HG03457 (cell line): ENCODE results near the gene CAPN10.

Source experiments
- ATAC-seq: cut with Tn5 transposase; IDR thresholded peaks from one replicate; pipeline ENCODE4 v1.9.1; 2021; ENCODE audit warnings: moderate number of reproducible peaks; ENCODE audit not compliant: unreplicated experiment

CAPN10 gene

DNA sequence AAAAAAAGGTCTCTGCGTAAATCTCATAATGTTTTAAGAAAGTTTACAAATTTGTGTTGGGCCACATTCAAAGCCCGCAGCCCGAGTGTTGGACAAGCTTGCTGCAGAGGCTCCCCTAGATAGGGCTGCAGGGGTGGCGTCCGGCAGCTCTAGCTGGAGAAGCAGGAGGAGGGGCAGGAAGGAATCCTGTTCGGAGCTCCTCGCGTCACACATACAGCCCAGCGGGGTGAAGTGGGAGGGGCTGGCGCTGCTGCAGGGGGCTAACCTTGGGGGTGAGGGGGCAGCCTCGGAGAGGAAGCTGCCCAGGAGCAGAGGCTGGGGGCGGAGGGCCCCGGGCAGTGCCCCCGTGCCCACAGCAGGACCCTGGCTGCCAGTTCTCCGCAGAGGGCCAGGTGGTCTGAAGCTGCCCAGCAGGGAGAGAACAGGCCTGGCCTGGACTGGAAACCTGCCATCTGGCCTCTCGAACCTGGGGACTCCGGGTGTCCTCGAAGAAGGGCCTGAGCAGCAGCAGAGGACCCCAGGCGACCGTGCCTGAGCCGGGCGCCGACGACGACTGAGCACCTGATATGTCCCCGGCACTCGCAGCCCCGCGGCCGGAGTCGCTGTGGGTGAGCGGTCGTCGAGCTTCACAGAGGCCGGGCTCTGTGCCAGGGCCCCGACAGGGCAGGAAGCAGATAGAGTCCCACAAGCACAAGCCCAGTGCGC lies 36.1 kb downstream of the CAPN10 start:
- no peak for ATAC-seq

DNA sequence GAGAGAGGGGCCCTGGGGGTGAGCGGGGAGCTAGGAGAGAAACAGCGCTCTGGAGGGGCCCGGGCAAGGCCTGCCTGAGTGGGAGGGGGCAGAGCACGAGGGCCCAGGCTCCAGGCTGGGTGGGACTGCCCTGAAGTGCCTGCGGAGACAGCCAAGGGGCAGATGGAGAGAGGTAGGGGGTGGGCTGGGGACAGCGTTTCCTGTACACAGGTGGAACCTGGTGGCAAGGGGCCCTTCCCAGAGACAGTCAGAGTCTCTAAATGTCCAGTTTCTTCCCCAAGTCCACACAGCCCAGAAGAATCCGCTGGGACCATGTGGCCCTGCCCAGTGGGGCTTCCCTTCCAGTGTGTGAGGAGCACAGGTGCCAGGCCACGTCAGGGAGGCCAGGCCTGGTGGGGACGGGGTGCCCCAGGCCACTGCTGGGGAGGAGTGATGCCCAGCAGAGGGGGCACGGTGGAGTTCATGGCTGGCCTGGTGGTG lies 37.0 kb downstream of the CAPN10 start:
- no peak for ATAC-seq

DNA sequence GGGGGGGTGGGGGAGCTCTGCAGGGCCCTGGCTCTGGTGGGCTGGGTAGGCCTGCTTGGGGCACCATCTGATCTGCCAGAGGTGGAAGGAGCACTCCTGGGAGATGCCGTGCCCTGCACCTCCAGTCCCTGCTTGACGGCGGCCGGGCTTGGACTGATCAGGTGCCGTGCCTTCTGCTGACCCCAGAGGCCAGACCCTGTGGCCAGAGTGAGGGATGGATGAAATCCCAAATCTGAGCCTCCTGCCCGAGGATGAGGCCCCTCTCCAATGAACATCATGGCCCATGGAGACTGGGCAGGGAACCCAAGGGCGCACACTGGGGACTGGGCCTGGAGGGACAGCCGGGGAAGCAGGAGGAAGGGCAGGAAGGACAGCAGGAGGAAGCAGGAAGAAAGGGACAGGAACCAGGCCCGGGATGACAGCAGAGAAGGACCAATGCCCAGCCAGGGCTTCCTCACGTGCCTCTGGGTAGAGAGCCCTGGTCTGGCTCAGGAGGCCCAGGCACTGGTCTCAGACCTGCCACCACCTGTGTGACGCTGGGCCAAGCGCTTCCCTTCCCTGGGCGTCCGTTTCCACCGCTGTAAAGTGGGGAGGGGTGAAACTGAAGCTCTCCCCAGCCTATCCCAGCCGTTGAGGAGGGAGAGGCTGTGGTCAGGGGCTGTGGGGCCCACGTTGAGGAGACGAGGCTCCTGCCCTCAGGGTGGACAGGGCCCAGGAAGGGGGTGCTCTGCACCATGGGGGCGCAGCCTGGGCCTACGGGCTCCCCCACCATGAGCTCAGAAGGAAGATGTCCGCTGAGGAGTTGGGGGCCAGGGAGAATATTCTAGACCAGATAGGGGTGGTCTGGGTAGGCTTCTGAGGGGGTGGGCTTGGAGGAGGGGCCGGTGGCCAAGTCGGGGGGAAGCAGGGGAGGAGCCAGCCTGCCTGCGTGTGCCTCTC lies 37.7 kb downstream of the CAPN10 start:
- ATAC-seq, result no peak

DNA sequence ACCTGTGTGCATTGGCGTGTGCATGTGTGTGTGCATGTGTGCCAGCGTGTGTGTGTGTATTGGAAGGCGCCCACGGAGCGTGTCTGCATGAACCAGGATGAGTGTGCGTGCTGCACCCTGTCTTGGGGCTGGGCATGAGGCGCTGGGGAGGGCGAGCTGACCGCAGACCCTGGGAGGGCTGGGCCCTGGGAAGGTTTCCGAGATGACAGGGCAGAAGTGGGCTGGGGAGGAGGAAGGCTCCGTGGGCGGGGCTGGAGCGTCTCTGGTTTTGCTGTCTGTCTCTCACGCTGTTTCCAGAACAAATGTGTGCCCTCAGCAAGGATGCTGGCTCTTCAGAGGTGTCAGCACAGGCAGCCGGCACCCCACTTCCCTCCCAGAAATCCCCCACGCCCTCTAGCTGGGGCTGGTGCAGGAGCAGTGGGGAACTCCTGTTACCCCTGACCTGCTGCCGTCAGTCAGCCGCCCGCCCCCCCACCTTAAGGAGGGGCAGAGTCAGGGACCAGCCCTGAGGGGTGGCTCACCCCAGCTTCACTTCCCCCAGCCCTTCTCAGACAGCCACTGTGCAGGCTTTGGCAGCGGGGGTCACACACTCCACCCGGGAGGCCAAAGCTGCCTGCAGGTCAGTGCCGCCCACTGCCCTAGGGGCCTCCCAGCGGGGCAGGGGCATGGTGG lies 38.6 kb downstream of the CAPN10 start, which contains the start of gene GPR35:
Gene GPR35 (plus strand): TSS at position 531 of the 672 bp plus-strand sequence. CDS start 4,473 bp downstream, outside the sequence.
- no peak for ATAC-seq

- no peak for ATAC-seq
These were observed 40.2 kb downstream of the CAPN10 start for GRCh38 chr2:240626531-240627300.

- no peak for ATAC-seq
These were observed 41.4 kb downstream of the CAPN10 start for GRCh38 chr2:240627736-240628506.

GRCh38 chr2:240628507-240628807 lies 41.9 kb downstream of the CAPN10 start:
- no peak for ATAC-seq

- no peak for ATAC-seq
These were observed 42.5 kb downstream of the CAPN10 start for GRCh38 chr2:240628808-240629618.

DNA sequence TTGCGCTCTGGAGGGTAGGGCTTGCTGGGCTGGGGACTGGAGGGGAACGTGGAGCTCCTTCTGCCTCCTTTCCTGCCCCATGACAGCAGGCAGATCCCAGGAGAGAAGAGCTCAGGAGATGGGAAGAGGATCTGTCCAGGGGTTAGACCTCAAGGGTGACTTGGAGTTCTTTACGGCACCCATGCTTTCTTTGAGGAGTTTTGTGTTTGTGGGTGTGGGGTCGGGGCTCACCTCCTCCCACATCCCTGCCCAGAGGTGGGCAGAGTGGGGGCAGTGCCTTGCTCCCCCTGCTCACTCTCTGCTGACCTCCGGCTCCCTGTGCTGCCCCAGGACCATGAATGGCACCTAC lies 43.1 kb downstream of the CAPN10 start:
- no peak for ATAC-seq

DNA sequence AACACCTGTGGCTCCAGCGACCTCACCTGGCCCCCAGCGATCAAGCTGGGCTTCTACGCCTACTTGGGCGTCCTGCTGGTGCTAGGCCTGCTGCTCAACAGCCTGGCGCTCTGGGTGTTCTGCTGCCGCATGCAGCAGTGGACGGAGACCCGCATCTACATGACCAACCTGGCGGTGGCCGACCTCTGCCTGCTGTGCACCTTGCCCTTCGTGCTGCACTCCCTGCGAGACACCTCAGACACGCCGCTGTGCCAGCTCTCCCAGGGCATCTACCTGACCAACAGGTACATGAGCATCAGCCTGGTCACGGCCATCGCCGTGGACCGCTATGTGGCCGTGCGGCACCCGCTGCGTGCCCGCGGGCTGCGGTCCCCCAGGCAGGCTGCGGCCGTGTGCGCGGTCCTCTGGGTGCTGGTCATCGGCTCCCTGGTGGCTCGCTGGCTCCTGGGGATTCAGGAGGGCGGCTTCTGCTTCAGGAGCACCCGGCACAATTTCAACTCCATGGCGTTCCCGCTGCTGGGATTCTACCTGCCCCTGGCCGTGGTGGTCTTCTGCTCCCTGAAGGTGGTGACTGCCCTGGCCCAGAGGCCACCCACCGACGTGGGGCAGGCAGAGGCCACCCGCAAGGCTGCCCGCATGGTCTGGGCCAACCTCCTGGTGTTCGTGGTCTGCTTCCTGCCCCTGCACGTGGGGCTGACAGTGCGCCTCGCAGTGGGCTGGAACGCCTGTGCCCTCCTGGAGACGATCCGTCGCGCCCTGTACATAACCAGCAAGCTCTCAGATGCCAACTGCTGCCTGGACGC lies 43.6 kb downstream of the CAPN10 start:
- no peak for ATAC-seq

GRCh38 chr2:240630771-240631547 lies 44.4 kb downstream of the CAPN10 start:
- no peak for ATAC-seq

- ATAC-seq, result no peak
These were observed 45.2 kb downstream of the CAPN10 start for GRCh38 chr2:240631548-240632305.

GRCh38 chr2:240632306-240632721 lies 45.8 kb downstream of the CAPN10 start:
- ATAC-seq, result no peak

DNA sequence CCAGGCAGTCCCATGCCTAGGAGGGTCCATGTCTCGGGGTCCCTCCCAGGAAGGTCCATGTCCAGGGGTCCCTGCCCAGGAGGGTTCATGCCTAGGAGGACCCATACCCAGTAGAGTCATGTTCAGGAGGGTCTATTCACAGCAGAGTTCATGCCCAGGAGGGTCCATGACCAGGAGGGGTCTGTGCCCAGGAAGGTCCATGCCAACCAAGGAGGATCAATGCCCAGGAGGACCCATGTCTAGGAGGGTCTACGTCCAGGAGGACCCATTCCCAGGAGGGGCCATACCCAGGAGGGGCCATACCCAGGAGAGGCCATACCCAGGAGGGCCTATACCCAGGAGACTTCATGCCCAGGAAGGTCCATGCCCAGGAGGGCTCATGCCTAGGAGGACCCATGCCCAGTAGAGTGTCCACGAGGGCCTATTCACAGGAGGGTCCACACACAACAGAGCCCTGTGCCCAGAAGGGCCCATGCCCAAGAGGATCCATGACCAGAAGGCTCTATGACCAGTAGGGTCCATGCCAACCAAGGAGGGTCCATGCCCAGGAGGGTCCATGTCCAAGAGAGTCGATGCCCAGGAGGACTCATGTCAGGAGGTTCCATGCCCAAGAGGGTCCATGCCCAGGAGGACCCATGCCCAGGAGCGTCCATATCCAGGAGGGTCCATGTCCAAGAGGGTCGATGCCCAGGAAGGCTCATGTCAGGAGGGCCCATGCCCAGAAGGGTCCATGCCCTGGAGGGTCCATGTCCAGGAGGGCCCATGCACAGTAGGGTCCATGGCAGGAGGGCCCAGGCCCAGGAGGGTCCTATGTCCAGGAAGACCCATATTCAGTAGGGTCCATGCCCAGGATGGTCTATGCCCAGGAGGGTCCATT lies 48.8 kb downstream of the CAPN10 start:
- ATAC-seq, result no peak

DNA sequence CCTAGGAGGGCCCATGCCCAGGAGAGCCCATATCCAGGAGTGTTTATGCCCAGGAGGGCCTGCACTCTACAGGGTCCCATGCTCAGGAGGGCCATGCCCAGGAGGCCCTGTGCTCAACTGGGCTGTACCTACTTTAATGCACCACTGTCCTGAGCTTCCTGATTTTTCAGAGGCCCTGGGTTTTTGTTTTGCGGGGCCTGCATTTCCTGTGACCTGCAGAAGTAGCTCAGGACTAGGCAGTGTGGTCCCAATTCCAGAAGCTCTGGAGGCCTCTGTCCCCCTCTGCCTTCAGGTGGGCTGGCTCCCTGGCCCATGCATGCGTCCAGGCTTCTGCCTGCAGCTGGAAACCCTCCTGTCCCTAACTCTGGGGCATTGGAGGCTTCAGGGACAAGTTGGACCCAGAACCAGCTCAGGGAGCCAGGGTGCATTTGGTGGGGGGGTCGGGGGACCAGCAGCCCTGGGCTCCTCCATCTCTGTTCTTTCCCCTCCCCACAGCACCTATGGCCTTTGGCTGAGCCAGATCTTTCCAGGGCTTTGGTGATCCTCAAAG lies 49.5 kb downstream of the CAPN10 start:
- no peak for ATAC-seq
